Fibroblast of lung (primary cell): Measurements from ENCODE around the gene CCDC3. TPM values are rescaled to one million over a fixed set of nuclear protein-coding genes. Genes with fewer than 3 reads are reported as not detected.

ENCODE experiments used
- DNase-seq, 2 donors: peaks; one replicate each; pipeline versions ENCODE4 v3.0.0 to v3.0.0-alpha.2; 2010; ENCODE audit warnings: low read depth in 2 of 2
- H2AFZ ChIP-seq: 2 replicates; pipeline ENCODE4 v1.5.1; 2012; ENCODE audit warnings: low read length, control low read depth, inconsistent platforms
- H3K27ac ChIP-seq: 2 replicates; pipeline ENCODE4 v1.5.1; 2011; ENCODE audit warnings: low read length, control low read depth; ENCODE audit not compliant: insufficient read depth
- H3K27me3 ChIP-seq: 2 replicates; pipeline ENCODE4 v1.5.1; 2011; ENCODE audit warnings: mild to moderate bottlenecking, low read length; ENCODE audit not compliant: control insufficient read depth, insufficient read depth
- H3K36me3 ChIP-seq: 2 replicates; pipeline ENCODE4 v1.5.1; 2011; ENCODE audit warnings: low read length; ENCODE audit not compliant: control insufficient read depth, insufficient read depth
- H3K4me1 ChIP-seq: 2 replicates; pipeline ENCODE4 v1.5.1; 2011; ENCODE audit warnings: low read length; ENCODE audit not compliant: control insufficient read depth, insufficient read depth; ENCODE audit errors: extremely low read depth
- H3K4me2 ChIP-seq: 2 replicates; pipeline ENCODE4 v1.5.1; 2011; ENCODE audit warnings: low read length, control low read depth; ENCODE audit not compliant: insufficient read depth; ENCODE audit errors: extremely low read depth
- H3K4me3 ChIP-seq, 4 experiments: fragments of 200-600 bp in 1 of 4; sonication (generic) in 1 of 4; replicated peaks in 1 of 4; 2 replicates each; pipeline ENCODE4 v1.5.1; 2011 to 2016; ENCODE audit warnings: low read length in 4 of 4, low read depth in 3 of 4, mild to moderate bottlenecking in 3 of 4, control low read depth in 2 of 4, inconsistent platforms in 1 of 4, mixed read lengths in 1 of 4; ENCODE audit not compliant: insufficient read depth in 1 of 4; ENCODE audit errors: control extremely low read depth in 1 of 4
- H3K79me2 ChIP-seq: 2 replicates; pipeline ENCODE4 v1.5.1; 2012; ENCODE audit warnings: mild to moderate bottlenecking, low read length, inconsistent platforms; ENCODE audit not compliant: control insufficient read depth, insufficient read depth
- H3K9ac ChIP-seq: 2 replicates; pipeline ENCODE4 v1.5.1; 2011; ENCODE audit warnings: mild to moderate bottlenecking, low read length, control low read depth; ENCODE audit not compliant: insufficient read depth
- H3K9me3 ChIP-seq: 2 replicates; pipeline ENCODE4 v1.5.1; 2012; ENCODE audit warnings: low read depth, low read length; ENCODE audit not compliant: control insufficient read depth, insufficient read depth
- H4K20me1 ChIP-seq: 2 replicates; pipeline ENCODE4 v1.5.1; 2011; ENCODE audit warnings: low read length; ENCODE audit not compliant: control insufficient read depth, insufficient read depth; ENCODE audit errors: extremely low read depth
- CTCF ChIP-seq, 2 donors: IDR thresholded peaks in 1 of 2; conservative IDR thresholded peaks in 1 of 2; 1 replicate in 1 of 2; 2 replicates in 1 of 2; pipeline ENCODE4 v1.5.1; 2011 to 2012; ENCODE audit warnings: low read length in 2 of 2, control low read depth in 1 of 2, inconsistent platforms in 1 of 2, low read depth in 1 of 2, mild to moderate bottlenecking in 1 of 2
- EZH2 ChIP-seq: IDR thresholded peaks from 2 replicates; pipeline ENCODE4 v1.5.1; 2012; ENCODE audit warnings: low read length, control low read depth, mild to moderate bottlenecking; ENCODE audit errors: missing control alignments
- polyA plus RNA-seq, 2 donors: library from polyadenylated mRNA; depleted of rRNA in 1 of 2; stranded (reverse) in 1 of 2; unstranded in 1 of 2; fragments of >200 nt; gene quantifications; 2 replicates each; pipeline ENCODE4 v1.2.1, GENCODE V29; 2011 to 2012; ENCODE audit warnings: missing spikeins in 1 of 2
- total RNA-seq: library from RNA; depleted of rRNA; stranded (reverse); fragments of >200 nt; gene quantifications from 2 replicates; pipeline ENCODE4 v1.2.1, GENCODE V29; 2014

Gene CCDC3
- total and polyA plus RNA-seq, 2 donors (not counting 1 experiment from before 2014, with no cell fraction given), result 0.33 to 0.65 TPM

GRCh38 chr10:12995425-12995861, 6.1 kb downstream of the CCDC3 start:
- no peaks in the 10 kb centered on the region for H3K9me3 ChIP-seq
- H3K36me3 ChIP-seq, result no peaks in the 10 kb centered on the region
- H2AFZ ChIP-seq, result no peak overlapping the region
- no peak overlapping the region for H3K27ac ChIP-seq
- no peaks in the 10 kb centered on the region for H3K27me3 ChIP-seq
- DNase-seq, result peak in 1 of 2 donors; percentile 52
- no peaks in the 10 kb centered on the region for H4K20me1 ChIP-seq
- no peak overlapping the region for H3K4me3 ChIP-seq
- no peaks in the 10 kb centered on the region for H3K79me2 ChIP-seq
- no peak overlapping the region for H3K9ac ChIP-seq
- H3K4me1 ChIP-seq, result no peaks in the 10 kb centered on the region
- TF ChIP-seq EZH2, result no peak
- TF ChIP-seq CTCF (conservative IDR thresholded peaks at IDR 0.05 in 1 of 2, IDR thresholded peaks at IDR 0.05 in 1 of 2; ENCODE audit: low read depth in 1 of 2, low read length in 2 of 2), result no peak
- H3K4me2 ChIP-seq, result no peak overlapping the region

- no peak overlapping the region for H3K9ac ChIP-seq
- DNase-seq, result peak in 1 of 2 donors; percentile 25
- no peak overlapping the region for H2AFZ ChIP-seq
- H3K27me3 ChIP-seq, result no peaks in the 10 kb centered on the region
- no peaks in the 10 kb centered on the region for H3K4me1 ChIP-seq
- H3K9me3 ChIP-seq, result no peaks in the 10 kb centered on the region
- no peak overlapping the region for H3K27ac ChIP-seq
- H4K20me1 ChIP-seq, result no peaks in the 10 kb centered on the region
- H3K79me2 ChIP-seq, result no peaks in the 10 kb centered on the region
- no peak overlapping the region for H3K4me3 ChIP-seq
- H3K36me3 ChIP-seq, result no peaks in the 10 kb centered on the region
- TF ChIP-seq CTCF (conservative IDR thresholded peaks at IDR 0.05 in 1 of 2, IDR thresholded peaks at IDR 0.05 in 1 of 2; ENCODE audit: low read depth in 1 of 2, low read length in 2 of 2) (no peak), EZH2 (no peak)
- H3K4me2 ChIP-seq, result no peak overlapping the region
Observed at GRCh38 chr10:12993595-12993994, 7.9 kb downstream of the CCDC3 start.

GRCh38 chr10:12985347-12985746, 16.2 kb downstream of the CCDC3 start:
- DNase-seq, result no peak
- Histone ChIP-seq H3K9me3 (no peaks in the 10 kb centered on the region), H3K4me3 (no peak overlapping the region), H3K27ac (no peak overlapping the region), H4K20me1 (no peaks in the 10 kb centered on the region), H3K79me2 (no peaks in the 10 kb centered on the region), H2AFZ (no peak overlapping the region), H3K9ac (no peak overlapping the region), H3K4me1 (no peaks in the 10 kb centered on the region), H3K27me3 (no peaks in the 10 kb centered on the region), H3K4me2 (no peak overlapping the region), H3K36me3 (no peaks in the 10 kb centered on the region)
- TF ChIP-seq EZH2 (no peak), CTCF (conservative IDR thresholded peaks at IDR 0.05 in 1 of 2, IDR thresholded peaks at IDR 0.05 in 1 of 2; ENCODE audit: low read depth in 1 of 2, low read length in 2 of 2) (no peak)
